Measurements from ENCODE around the gene FGF14.
"Not testable (repeated sequence)": the region's sequence is repeated elsewhere in the genome, so short reads cannot be mapped to it uniquely, and the experiment has no call there.

Gene FGF14

DNA sequence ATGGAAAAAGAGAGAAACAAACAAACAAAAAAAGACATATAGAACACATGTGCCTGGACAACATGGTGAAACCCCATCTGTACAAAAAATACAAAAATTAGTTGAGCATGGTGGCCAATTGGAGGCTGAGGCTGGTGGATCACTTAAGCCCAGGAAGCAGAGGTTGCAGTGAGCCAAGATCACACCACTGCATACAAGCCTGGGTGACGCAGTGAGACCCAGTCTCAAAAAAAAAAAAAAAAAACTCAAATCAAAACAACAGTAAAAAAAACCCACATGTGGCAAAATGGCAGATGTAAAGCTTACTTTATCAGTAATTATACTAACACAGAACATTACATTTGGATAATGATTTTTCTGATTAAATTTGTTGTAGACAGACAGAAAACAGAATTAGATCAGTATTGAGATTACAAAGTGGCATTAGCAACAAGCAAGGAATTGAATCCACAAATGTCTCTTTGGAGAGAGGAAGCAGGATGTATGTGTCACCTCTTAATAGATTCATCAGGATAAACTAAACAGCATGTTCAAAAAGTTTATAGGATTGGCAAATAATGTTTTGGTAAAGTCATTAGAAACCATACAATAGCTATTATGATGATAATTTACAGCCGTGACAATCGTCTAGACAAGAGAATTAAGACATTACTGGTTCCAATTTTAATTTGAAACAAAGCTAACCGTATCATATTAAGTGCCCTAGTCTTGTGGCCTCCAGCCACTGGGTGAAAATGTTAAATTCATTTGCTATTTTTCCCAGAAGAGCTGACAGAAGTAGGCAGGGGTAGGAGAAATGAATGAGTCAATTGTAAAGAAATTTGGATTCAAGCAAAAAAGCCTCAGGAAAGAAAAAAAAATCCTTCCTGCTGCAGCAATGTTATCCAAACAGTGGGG lies 206.0 kb downstream of the FGF14 start:
- DNase-seq: no peak

DNA sequence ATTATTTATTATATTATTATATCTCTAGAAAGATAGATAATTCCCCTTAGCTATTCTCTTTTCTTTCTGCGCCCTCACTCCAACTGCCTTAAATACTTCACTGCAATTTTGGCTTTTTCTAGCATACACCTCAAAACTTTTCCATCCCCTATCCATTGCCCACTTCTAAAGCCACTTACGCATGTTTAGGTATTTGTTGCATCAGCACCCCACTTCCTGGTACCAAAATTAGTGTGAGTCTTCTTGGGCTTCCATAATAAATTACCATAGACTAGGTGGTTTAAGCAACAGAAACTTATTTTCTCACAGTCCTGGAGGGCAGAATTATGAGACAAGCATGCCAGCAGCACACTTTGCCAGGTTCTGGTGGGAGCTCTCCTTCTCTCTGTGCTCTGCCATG lies 209.0 kb downstream of the FGF14 start:
- no peak for DNase-seq

DNA sequence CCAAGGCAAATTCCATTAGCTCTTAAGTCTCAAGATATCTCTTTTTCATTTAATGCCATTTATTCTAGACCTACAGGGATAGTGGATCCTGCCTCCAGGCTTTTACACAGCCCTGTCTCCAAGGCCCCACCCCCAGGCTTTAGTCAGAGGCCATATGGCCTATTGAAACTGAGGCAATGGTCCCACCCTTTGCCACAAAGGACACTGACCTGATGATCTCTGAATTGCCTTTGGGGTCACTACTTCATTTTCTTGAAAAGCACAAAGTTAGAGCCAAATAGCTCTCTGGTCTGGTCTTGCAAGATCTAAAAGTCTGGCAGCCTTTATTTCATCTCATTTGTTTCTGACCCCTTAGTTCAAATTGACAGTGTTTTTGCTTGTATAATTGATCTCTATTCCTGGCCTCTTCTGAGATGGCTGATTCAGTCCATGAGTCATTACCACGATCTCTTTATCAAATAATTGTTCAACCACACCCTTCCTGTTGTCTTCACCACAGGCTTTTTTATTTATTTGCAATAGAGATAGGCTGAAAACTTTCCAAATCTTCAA lies 209.8 kb downstream of the FGF14 start:
- no peak for DNase-seq

DNA sequence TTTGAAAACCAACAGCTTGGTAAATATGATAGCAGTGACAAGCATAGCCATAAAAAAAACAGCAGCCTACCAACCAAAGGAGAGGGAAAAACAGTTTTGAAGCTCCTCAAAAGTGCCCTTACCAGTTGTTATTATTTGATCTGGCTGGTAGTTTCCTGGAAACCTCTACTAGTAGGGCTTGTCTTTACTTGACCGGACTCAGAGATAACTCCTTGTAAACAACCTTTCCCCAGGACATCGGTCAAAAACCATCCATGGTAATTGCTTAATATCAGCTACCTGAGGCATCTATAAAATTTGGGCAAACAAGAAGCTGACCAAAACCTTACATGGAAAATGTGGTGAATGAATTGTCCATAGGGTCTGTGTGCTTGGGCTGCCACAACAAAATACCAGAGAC lies 210.9 kb downstream of the FGF14 start:
- DNase-seq: no peak

DNA sequence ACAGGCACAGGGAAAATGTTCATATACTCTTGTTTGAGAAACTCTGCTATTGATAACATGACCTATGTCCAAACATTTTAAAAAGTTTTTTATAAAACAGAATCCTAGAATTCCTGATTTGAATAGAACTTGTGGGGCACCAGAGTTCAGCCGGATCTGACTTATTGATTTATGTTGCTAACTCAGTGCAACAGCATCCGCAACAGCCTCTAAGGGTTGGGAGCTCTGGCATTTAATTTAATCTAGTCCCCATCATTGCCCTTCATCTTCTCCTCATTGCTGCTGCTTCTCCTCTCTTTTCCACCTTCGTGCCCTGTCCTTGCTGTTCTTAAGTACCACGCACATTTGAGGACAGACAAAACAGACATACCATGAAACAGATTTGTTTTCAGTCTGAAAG lies 214.5 kb downstream of the FGF14 start:
- no peak for DNase-seq

DNA sequence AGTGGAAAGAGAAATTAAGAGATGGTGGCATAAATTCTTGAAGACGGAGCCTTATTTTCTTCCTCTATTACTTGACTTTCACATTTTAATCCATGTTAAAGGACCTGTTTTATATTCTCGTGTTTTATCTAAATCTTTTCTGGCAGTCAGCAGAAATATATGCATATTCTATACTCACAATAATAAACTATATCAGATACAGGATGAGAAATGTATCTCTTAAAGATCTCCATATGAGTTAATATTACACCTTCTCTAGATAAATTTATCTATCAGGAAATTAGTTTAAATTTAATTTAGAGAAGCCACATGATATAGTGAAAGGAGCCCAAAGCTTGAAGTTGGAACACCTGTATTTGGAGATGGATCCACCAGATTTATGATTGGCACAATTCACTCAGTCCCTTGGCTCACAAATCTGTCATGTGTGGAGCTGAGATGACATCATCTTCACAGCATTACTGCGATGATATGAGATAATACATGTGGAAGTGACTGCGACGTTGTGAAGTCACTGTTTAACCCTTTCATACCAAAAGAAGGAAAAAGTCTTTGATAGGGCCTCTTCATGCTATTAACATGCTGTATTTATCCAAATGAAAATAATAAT lies 216.4 kb downstream of the FGF14 start:
- DNase-seq: no peak

DNA sequence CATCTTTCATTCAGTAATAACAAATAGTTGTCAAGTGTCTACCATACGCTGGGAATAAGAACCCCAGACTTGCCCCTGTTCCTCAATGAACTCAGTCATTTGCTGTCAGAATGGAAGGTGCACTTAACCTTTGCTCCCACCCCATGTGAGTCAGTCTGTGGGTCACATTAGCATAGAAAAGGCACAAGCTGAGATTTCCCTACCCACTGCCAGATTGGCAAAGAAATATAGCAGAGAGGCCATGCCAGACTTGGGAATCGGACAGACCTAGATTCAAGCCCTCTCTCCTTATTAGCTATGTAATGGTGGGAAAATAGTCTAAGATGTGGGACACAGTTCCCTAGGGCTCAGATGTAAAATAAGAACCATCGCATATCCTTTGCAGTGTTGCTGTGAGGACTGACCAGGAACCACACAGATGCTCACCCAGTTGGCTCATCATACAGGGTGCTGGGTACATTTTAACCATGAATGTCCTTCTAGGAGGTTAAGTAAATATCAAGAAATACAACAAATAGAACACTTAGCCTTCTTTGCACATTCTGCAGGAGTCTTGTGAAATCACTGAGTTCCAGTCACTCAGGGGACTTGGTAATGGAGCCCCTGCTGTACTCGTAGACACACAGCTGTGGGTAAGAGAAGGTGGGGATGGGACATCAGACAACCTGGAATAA lies 218.2 kb downstream of the FGF14 start:
- no peak for DNase-seq

DNA sequence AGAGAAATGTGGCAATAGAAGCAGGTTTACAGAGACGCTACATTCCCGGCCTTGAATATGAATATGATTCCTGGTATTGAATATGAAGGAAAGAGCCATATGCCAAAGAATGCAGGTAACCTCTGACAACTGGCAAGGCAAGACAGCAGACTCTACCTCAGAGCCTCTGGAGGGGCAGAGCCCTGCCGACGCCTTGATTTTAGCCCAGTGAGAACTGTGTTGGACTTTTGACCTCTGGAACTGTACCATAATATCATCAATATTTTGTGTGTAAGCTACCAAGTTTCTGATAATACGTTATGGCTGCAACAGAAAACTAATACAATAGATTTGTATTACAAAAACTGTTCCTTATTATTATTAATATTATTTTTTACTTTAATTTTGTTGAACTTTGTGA lies 219.7 kb downstream of the FGF14 start:
- DNase-seq: no peak

DNA sequence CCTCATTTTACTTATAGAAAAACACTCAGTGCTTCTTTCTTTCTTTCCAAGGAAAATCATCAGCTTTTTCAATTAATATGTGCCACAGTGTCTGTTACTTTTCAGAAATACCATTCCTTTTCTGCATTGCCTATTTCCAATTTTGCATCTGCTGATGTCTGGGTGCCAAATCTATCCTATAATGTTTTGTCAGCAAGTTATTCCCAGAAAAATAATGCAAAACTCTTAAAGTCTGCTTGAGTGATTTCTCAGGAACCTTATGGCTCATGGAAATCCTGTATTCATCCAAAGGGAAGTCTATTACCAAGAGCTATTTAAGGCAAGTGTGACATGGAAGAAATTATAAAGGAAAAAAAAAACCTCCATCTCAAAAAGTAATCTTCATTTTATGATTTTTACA lies 224.4 kb downstream of the FGF14 start:
- no peak for DNase-seq

DNA sequence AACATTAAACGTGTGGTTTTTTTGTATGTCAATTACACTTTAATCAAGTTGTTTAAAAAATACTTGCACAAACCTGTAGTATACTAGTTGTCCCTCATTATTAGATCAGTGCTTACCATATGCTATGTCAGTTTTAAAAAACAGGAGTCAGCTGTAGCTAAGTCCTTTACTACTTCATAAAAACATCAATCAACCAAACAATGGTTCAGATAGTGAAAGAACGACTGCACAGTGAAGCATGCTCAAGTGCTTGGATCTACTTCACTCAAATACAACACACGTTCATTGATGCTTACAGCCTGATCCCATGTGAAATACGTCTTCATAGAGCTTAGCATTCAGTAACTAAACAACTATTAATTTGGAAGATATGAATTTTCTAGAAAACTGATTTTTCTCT lies 225.0 kb downstream of the FGF14 start:
- no peak for DNase-seq

DNA sequence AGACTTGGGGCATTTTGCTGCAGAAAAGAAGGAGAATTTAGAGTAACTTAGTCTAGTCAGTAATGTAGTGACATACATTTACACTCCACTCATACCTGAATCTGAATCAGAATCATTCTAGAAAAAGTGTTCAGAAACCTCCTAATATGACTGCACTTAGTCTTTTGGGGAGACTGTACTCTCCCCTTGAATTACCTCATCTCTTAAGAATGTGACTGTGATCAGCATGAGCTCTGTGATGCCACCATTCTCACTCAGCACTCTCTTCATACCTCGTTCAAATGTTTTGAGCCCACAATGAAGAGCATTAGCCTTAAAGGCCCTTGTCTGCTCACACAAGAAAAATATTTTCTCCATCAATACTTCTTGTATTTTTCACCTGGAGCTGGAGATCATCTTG lies 229.4 kb downstream of the FGF14 start:
- DNase-seq: no peak

DNA sequence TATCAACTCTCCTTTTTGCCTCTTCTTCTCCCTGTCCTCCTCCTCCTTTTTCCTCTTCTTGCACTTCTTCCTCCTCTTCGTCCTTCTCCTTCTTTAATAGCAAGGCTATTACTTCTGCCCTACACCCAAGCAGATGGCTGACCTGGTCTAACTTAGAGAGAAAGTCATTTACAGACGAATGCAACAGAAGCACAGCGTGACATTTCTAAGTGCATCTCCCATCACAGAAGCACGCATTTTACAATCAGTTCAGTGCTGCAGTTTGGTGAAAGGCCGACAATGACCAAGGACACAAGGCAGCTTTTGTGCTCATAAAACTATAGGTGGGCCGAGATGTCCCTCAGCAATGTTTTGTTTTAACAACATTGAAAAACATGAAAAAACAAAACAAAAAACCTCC lies 231.5 kb downstream of the FGF14 start:
- no peak for DNase-seq

DNA sequence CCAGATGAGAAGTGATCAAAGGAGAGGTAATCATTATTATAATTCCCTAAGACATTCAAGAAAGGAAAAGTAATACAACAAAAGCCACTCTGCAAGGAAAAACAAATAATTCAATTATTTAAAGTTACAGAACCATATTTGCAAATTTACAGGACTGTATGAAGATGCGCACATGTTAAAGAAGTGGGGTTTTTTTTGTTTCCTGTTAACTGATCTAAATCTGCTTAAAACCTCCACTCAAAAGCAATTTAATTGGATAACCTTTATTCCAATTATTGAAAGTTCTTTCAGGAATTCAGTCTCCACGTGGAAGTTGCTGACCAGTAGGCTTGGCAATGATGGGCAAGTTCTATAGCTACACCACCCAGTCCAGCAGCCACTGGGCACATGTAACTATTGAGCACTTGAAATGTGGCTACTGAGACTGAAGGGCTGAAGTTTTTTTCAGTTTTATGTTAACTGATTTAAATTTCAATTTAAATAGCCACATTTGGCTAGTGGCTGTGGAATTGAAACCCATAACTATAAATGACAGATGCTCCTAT lies 232.3 kb downstream of the FGF14 start:
- DNase-seq: no peak

DNA sequence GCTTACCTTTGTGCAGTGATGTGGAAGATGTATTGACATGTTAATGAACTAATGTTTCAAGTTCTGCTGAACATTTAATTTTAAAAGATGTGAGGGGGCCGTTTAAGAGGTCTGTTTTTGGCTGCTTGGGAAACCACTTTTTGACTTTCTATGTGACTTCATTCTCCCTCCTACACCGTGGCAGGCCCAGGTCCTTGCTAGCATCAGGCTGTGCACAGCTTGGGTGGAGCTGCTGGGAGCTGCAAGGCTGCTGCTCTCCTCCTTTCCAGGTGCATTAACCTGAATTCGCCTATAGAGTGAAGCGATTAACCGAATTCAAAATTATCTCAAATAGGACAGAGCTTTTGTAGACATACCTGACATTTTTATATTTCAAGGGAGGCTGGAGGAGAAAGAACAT lies 249.1 kb downstream of the FGF14 start:
- DNase-seq: peak in 2 of 51 donors; percentile 10 to 18

DNA sequence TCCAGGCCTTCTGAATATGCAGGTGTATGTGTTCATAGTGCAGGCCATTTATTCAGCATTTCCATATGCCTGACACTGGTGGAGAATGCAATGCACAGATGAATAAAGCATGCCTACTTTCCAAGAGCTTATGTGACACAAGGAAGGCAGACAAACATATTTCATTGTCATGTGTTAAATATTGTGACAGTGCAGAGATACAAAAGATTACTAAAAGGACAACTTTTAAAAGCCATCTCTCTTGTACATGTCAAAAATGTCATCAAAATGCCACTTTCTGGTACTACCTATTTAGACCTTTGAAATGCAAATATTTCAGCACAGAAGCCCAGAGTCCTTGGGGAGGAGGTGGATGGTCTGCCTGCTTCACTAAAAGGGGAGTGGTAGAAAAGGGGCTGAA lies 254.5 kb downstream of the FGF14 start:
- no peak for DNase-seq

DNA sequence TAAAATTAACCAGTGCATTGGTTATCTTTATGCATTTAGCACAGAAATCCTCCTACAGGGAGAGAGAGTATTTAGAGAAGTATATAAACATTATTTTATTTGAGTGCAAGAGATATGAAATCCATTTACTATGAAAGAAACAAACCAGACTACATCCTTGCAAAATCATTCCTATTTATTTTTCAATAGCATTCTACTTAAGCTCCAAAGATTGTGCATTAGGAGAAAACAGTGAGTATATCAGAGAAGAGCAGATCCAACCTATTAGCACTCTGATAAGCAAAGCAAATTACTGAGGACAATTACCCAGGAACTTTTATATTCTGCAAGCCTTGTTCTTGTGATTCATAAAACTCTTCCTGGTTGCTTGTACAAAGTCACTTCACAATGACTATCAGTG lies 256.1 kb downstream of the FGF14 start:
- no peak for DNase-seq

DNA sequence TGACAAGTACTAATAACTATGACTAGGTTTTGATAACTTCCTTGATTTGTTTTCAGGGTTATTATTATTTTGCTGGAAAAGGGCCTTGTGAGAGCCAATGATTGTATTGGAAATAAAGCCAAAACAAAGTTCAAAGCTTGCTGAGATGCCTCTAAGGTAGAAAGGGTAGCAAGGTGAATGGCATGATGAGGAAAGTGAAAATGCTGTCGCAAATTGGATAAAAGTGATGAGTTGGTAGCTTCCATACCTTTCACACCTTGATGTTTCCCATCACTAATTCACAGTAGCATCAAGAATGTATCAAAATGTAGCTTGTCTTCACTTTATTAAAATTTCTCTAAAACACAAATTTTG lies 259.4 kb downstream of the FGF14 start:
- no peak for DNase-seq

DNA sequence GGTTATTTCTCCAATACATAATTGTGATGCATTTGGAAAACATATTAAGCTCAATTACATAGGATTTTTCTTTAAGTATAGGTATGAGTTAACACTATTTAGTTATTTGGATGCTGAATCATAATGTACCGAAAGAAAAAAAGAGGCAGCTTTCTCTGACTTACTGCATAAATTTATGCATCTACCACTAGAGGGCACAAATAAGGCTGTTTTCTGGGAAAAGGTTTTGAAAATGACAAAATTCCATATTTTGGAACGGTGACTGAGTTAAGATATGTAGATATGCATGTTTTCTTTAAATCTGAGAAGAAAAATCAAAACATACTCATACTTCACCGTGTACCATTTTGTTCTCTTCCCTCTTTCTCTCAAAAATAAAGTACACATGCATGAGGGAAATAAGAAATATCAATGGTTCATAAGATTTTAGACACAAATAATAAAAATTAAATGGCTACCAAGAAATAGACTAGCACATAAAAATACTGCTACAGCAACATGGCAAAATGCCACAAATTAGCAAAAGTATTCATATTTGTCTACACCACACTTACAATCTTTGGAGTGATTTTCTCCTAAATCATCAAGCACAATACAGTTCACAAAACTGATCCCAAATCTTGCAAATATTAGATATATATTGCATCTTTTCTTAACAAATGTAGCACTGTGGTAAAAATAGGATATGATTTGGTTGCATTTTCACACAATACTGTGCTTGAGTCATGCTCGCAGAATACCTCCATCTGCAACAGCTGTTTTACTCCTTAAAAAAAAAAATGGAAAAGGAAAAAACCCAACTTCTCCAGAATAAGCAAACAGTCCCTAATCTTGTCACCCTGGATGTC lies 260.0 kb downstream of the FGF14 start:
- peak in 1 of 51 donors; percentile 1 for DNase-seq

DNA sequence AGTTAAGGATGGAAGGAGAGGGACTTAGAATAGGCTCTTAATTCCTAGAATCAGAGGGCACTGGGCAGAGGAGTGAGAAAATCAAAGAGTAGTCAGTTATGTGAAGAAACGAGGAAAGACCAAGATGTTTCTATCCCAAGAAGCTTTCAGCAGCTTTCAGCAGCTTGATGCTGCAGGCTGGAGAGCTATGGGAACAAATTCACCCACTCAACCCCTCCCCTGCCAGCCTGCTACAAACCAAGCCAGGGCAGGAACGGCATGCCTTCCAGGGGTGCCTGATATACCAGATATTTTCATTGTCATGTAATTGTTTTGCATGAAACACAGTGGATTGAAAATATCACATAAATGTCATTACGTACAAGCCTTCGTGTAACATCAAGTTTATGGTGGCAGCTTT lies 262.2 kb downstream of the FGF14 start:
- peak in 1 of 51 donors; percentile 3 for DNase-seq

DNA sequence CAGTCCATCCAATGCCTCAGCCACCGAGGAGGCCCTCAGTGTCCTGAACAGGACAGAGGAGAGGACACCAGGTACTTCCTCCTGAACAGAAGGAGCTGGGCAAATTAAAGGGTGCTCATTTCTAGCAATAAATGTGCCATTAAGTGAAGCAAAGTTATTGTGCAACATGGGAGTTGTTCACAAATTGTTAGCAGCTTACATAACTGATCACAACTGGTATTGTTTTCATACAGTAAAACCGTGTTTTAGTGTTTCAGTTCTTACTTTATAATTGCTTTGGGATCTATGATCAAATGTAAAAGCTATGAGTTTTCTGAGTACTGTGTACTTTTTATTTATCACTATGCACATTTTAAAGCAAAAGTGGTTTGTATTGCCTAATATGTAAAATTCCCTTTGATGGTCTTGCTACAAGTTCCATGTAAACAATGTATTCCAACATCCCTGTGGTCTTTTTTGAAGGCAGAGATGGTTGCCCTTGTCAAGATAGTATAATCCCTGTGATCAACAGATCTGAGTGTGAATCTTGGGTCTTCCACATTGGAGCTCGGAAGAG lies 263.1 kb downstream of the FGF14 start:
- no peak for DNase-seq

DNA sequence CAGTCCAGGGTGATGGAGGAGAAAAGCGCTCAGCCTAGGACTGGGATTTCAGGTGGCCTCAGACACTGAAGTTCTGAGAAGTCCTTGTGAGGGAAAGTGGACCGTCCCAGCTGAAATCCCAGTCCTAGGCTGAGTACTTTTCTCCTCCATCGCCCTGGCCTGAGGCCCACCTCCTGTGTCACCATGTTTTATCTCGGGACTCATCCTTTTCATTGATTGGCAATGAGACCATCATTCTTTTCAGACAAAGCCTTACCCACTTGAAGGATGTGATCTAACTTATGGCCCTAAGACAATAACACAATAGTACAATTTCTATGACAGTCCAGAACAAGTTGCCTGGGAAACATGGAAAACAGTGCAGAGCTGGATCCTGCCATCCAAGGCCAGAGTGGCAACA lies 263.9 kb downstream of the FGF14 start:
- DNase-seq: not testable (repeated sequence)
